Activated gamma-delta T cell treated with Interleukin-2 at 50 U/mL for 16 hours (primary cell): ENCODE measurements around the gene CFAP221.

ENCODE experiments used
- DNase-seq: peaks from one replicate; pipeline ENCODE4 v3.0.0-alpha.2; 2020

Gene CFAP221

GRCh38 chr2:119647440-119648169 is 103.4 kb downstream of the CFAP221 start:
- DNase-seq: no peak

GRCh38 chr2:119649364-119649917 is 105.2 kb downstream of the CFAP221 start:
- no peak for DNase-seq

GRCh38 chr2:119650206-119650605 is 106.0 kb downstream of the CFAP221 start:
- no peak for DNase-seq

- DNase-seq: no peak
These were observed 106.7 kb downstream of the CFAP221 start for GRCh38 chr2:119650846-119651370.

- no peak for DNase-seq
These were observed 113.4 kb downstream of the CFAP221 start for GRCh38 chr2:119657466-119658145.

- peak; percentile 23 for DNase-seq
These were observed 115.5 kb downstream of the CFAP221 start for GRCh38 chr2:119659601-119660342.

- DNase-seq: no peak
These were observed 116.1 kb downstream of the CFAP221 start for GRCh38 chr2:119660343-119660658.

- DNase-seq: no peak
These were observed 118.0 kb downstream of the CFAP221 start for GRCh38 chr2:119662297-119662696.

GRCh38 chr2:119668546-119668945 is 124.3 kb downstream of the CFAP221 start:
- DNase-seq: no peak

- DNase-seq: no peak
These were observed 126.8 kb downstream of the CFAP221 start for GRCh38 chr2:119671016-119671415.

- no peak for DNase-seq
These were observed 127.5 kb downstream of the CFAP221 start for GRCh38 chr2:119671752-119672151.

GRCh38 chr2:119672161-119672862 is 128.1 kb downstream of the CFAP221 start:
- DNase-seq: no peak

- DNase-seq: no peak
These were observed 129.5 kb downstream of the CFAP221 start for GRCh38 chr2:119673796-119674195.

- DNase-seq: no peak
These were observed 130.7 kb downstream of the CFAP221 start for GRCh38 chr2:119674711-119675500.

- peak; percentile 12 for DNase-seq
These were observed 133.9 kb downstream of the CFAP221 start for GRCh38 chr2:119678021-119678656.

GRCh38 chr2:119679526-119679837 is 135.2 kb downstream of the CFAP221 start:
- no peak for DNase-seq

- no peak for DNase-seq
These were observed 135.6 kb downstream of the CFAP221 start for GRCh38 chr2:119679846-119680245.

- DNase-seq: no peak
These were observed 136.4 kb downstream of the CFAP221 start for GRCh38 chr2:119680457-119681202.

GRCh38 chr2:119681203-119681867 is 137.1 kb downstream of the CFAP221 start:
- DNase-seq: no peak

- no peak for DNase-seq
These were observed 137.6 kb downstream of the CFAP221 start for GRCh38 chr2:119681868-119682220.
